ENCODE results near the gene SLC10A7. TPM values are rescaled to one million over a fixed set of nuclear protein-coding genes. Genes with fewer than 3 reads are reported as not detected.

The SLC10A7 gene
- total and polyA plus RNA-seq, 2 of the 8 experiments (the other 6 are each of a cell fraction or from before 2014, with no cell fraction given) = 2.5 to 2.9 TPM

GRCh38 chr4:146265950-146266490, 255.7 kb downstream of the SLC10A7 start (continued):
- no peak for TF ChIP-seq CBX5 (IDR thresholded peaks at IDR 0.05; ENCODE audit: low read depth, low read length)
- TF ChIP-seq KDM1A (IDR thresholded peaks at IDR 0.05; ENCODE audit: borderline replicate concordance, low read length) = no peak
